Vagina (tissue), 2 donors: ENCODE measurements around the gene MTHFSD.

Experiments used
- POLR2A ChIP-seq, 2 donors: fragments of 450-650 bp; IDR thresholded peaks; one replicate each; pipeline ENCODE4 v1.6.1; 2017; ENCODE audit warnings: antibody characterized with exemption in 2 of 2, mild to moderate bottlenecking in 2 of 2, moderate library complexity in 2 of 2
- POLR2AphosphoS5 ChIP-seq, 2 donors: sonication (generic); formaldehyde crosslinking; IDR thresholded peaks; one replicate each; pipeline ENCODE4 v1.9.0; 2017; ENCODE audit warnings: antibody characterized with exemption in 2 of 2, mild to moderate bottlenecking in 2 of 2, low read depth in 1 of 2; ENCODE audit not compliant: insufficient read depth in 1 of 2
- TF ChIP-seq, protein P1 (sequence below), 3 experiments: fragments of 450-650 bp in 2 of 3; fragments of 200-600 bp in 1 of 3; sonication (generic) in 1 of 3; IDR thresholded peaks; one replicate each; pipeline ENCODE4 v1.5.1; 2017 to 2019; ENCODE audit warnings: antibody characterized with exemption in 3 of 3, mild to moderate bottlenecking in 2 of 3, moderate library complexity in 2 of 3

DNA sequence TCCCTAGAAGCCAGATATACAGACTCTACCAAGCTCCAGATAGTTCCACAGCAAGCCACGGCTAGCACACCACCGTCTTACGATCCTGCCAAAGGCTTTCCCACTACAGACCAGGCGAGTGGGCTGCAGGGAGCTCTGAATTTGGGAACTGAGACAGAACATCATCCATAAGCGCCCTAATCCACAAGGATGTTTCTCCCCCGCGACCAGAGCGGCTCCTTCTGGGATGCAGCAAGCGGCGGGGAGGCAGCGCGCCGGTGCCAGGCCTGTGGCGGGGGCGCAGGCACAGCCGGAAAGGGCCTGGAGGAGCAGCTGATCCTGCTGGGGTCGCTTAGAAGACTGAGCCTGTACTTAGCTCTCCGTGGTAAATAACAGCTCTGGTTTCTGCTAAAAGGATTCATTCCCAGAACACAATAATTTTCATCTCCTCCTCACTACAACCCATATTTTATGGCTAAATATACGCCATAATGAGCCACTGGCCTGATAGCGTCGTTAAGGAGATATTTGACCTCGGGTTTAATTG is 60.9 kb downstream of the MTHFSD start:
- TF ChIP-seq, protein P1, sequence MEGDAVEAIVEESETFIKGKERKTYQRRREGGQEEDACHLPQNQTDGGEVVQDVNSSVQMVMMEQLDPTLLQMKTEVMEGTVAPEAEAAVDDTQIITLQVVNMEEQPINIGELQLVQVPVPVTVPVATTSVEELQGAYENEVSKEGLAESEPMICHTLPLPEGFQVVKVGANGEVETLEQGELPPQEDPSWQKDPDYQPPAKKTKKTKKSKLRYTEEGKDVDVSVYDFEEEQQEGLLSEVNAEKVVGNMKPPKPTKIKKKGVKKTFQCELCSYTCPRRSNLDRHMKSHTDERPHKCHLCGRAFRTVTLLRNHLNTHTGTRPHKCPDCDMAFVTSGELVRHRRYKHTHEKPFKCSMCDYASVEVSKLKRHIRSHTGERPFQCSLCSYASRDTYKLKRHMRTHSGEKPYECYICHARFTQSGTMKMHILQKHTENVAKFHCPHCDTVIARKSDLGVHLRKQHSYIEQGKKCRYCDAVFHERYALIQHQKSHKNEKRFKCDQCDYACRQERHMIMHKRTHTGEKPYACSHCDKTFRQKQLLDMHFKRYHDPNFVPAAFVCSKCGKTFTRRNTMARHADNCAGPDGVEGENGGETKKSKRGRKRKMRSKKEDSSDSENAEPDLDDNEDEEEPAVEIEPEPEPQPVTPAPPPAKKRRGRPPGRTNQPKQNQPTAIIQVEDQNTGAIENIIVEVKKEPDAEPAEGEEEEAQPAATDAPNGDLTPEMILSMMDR (IDR thresholded peaks at IDR 0.05): no peak
- TF ChIP-seq POLR2AphosphoS5 (IDR thresholded peaks at IDR 0.05; ENCODE audit: insufficient read depth in 1 of 2, low read depth in 1 of 2) (no peak), POLR2A (IDR thresholded peaks at IDR 0.05) (no peak)
